AG09309 (cell line): Measurements from ENCODE around the gene KIF7.

ENCODE experiments used
- DNase-seq: peaks from one replicate; pipeline ENCODE4 v3.0.0-alpha.2; 2010; ENCODE audit warnings: low read depth
- H3K4me3 ChIP-seq: 2 replicates; pipeline ENCODE4 v1.5.1; 2011; ENCODE audit warnings: mild to moderate bottlenecking, low read depth, low read length, moderate library complexity; ENCODE audit not compliant: control insufficient read depth
- TF ChIP-seq, protein P1 (sequence below): IDR thresholded peaks from 2 replicates; pipeline ENCODE4 v1.5.1; 2011; ENCODE audit warnings: mild to moderate bottlenecking, low read depth, low read length, inconsistent platforms; ENCODE audit not compliant: insufficient read depth, control insufficient read depth; ENCODE audit errors: missing control alignments

KIF7 gene

DNA sequence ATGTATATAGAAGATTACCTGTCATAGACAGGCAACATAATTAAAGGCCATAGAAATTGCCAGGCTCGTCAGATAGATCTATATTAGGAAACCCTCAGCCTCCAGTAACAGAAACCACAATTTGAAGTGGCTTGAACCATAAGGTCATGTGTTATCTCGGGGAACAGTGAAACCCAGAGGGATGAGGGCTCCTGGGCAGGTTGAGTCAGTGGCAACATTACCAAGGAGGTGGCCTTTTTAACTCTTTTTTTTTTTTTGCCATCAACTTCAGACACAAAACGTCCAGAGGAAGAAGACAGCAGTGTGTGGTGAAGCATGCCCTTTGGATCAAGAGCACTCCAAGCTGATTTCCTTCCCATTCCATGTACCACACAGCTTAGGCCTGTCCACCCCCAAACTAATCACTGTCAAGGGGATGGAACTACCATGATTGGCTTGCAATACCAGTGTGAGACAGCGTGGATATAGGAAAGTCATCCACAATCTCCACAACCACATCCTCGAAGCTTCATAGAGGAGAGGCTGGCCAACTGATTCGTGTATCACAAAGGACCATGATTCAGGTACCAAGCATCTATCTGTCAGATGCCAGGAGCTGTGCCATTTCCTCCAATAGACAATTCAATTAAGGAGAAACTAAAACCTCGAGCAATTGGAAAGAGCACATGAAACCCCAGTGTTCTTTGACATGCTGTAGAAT, 999 bp upstream of the KIF7 start:
- TF ChIP-seq, protein P1, sequence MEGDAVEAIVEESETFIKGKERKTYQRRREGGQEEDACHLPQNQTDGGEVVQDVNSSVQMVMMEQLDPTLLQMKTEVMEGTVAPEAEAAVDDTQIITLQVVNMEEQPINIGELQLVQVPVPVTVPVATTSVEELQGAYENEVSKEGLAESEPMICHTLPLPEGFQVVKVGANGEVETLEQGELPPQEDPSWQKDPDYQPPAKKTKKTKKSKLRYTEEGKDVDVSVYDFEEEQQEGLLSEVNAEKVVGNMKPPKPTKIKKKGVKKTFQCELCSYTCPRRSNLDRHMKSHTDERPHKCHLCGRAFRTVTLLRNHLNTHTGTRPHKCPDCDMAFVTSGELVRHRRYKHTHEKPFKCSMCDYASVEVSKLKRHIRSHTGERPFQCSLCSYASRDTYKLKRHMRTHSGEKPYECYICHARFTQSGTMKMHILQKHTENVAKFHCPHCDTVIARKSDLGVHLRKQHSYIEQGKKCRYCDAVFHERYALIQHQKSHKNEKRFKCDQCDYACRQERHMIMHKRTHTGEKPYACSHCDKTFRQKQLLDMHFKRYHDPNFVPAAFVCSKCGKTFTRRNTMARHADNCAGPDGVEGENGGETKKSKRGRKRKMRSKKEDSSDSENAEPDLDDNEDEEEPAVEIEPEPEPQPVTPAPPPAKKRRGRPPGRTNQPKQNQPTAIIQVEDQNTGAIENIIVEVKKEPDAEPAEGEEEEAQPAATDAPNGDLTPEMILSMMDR: no peak
- DNase-seq: no peak

DNA sequence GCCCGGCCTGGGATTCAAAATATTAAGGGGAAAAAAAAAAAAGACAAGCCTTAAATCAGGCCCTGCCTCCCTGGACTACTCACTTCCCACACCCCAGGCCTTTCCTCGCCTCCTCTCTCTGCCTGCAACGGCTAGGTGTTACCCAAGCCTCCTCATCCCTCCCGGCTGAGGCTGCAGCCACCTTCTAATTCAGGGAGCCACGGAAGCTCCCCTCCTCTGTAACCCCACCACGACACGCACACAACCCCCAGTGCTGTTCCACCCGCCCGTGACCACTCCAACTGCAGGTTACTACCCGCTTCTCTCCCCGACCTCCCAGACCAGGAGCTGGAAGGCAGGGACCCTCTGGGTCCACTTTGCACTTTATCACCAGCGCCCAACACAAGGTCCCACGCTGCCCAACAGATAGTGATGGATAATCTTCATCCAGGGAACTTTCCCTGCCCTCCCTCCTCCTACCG, 936 bp downstream of the KIF7 start:
- DNase-seq: peak; percentile 13
- TF ChIP-seq, protein P1: no peak

More for the DNA sequence above, 999 bp upstream of the KIF7 start:
- no peak overlapping the region for H3K4me3 ChIP-seq

DNA sequence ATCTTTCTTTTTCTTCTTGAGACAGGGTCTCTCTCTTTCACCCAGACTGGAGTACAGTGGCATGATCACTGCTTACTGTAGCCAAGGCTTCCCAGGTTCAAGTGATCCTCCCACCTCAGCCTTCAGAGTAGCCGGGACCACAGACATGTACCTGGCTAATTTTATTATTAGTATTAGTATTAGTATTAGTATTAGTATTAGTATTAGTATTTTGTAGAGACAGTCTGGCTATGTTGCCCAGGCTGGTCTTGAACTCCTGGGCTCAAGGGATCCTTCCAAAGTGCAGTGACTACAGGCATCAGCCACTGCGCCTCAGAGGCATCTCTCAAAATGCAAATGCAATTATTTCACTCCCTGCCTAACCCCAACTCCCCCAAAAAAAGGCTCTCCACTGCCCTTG, 1.7 kb downstream of the KIF7 start:
- no peak for DNase-seq
- TF ChIP-seq, protein P1: no peak
- no peak overlapping the region for H3K4me3 ChIP-seq

More for the DNA sequence above, 936 bp downstream of the KIF7 start:
- peak overlapping the region; percentile 73 for H3K4me3 ChIP-seq

DNA sequence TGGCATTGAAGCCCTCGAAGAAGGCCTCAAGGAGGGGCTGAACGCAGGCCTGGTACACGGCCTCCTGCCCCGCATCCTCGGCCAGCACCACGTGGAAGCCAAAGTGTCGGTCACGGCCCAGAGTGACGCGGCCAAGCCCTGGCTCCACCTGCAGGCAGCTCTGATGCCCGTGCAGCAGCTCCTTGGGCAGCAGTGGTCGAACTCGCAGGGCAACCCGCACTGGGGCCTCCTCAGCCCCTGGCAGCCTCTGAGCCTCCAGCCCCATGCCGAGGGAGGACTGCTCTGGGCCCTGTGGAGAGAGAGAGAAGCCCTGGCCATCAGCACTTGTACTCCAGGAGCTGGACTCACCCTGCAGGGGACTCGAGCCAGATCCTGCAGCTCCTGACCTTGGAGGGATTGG, 2.6 kb downstream of the KIF7 start:
- DNase-seq: no peak
- H3K4me3 ChIP-seq: no peak overlapping the region
- TF ChIP-seq, protein P1: no peak

- TF ChIP-seq, protein P1: no peak
- DNase-seq: no peak
- no peak overlapping the region for H3K4me3 ChIP-seq
These were observed 3.1 kb downstream of the KIF7 start for GRCh38 chr15:89652131-89652530.

DNA sequence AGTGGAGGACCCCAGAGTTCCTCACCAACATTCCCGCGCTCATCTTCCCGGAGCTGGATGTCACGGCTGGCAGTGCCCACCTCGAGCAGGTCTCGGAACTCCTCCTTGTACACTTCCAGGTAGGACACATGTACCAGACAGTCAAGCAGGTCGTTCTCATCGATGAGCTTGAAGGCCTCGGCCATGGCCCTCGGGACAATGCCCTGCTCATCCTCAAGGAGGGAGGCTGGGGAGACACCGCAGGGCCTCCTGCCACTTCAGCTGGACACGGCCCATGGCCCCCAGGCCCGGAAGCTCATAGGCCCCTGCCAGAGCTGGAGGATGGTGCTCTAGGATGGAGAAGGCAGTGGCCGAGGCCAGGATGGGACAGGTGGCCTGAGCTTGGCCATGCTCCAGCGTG, 5.6 kb downstream of the KIF7 start:
- DNase-seq: no peak
- TF ChIP-seq, protein P1: no peak
- no peak overlapping the region for H3K4me3 ChIP-seq

GRCh38 chr15:89649013-89649625, 6.1 kb downstream of the KIF7 start:
- no peak for DNase-seq
- TF ChIP-seq, protein P1: no peak
- H3K4me3 ChIP-seq: no peak overlapping the region
